Lower leg skin (tissue), 3 donors: ENCODE measurements around the gene TBC1D22A.

Experiments
- CTCF ChIP-seq, 3 donors: fragments of 450-650 bp; IDR thresholded peaks; one replicate each; pipeline ENCODE4 v1.5.1; 2016; ENCODE audit warnings: antibody characterized with exemption in 3 of 3, mild to moderate bottlenecking in 3 of 3, moderate library complexity in 2 of 3
- POLR2A ChIP-seq, 2 donors: fragments of 450-650 bp; IDR thresholded peaks; one replicate each; pipeline ENCODE4 v1.6.1; 2016 to 2017; ENCODE audit warnings: antibody characterized with exemption in 2 of 2, mild to moderate bottlenecking in 1 of 2, moderate library complexity in 1 of 2

- TF ChIP-seq CTCF (IDR thresholded peaks at IDR 0.05) = no peak
- TF ChIP-seq POLR2A (IDR thresholded peaks at IDR 0.05) = no peak
These were observed 292.0 kb downstream of the TBC1D22A start for GRCh38 chr22:47054231-47055072.
